SK-N-SH (cell line): ENCODE results near the gene AGXT.

Experiments
- GATA2 ChIP-seq: sonication (generic); formaldehyde crosslinking; IDR thresholded peaks from 2 replicates; pipeline ENCODE4 v1.5.0; 2020; ENCODE audit warnings: mild to moderate bottlenecking, missing genetic modification reagents
- JUND ChIP-seq: IDR thresholded peaks from 2 replicates; pipeline ENCODE4 v1.4.0; 2012
- SIN3A ChIP-seq: IDR thresholded peaks from 2 replicates; pipeline ENCODE4 v1.6.1; 2012; ENCODE audit warnings: low read depth, mild to moderate bottlenecking, low read length, moderate library complexity, borderline replicate concordance
- TCF12 ChIP-seq: IDR thresholded peaks from 2 replicates; pipeline ENCODE4 v1.4.0; 2012
- TF ChIP-seq, protein P1 (sequence below): fragments of 200-600 bp; sonication (generic); IDR thresholded peaks from 2 replicates; pipeline ENCODE4 v1.6.1; 2017; ENCODE audit warnings: antibody characterized with exemption, mild to moderate bottlenecking, moderate library complexity
- TF ChIP-seq, protein P2 (sequence below): IDR thresholded peaks from 2 replicates; pipeline ENCODE4 v1.4.0; 2012; ENCODE audit warnings: low read depth

DNA sequence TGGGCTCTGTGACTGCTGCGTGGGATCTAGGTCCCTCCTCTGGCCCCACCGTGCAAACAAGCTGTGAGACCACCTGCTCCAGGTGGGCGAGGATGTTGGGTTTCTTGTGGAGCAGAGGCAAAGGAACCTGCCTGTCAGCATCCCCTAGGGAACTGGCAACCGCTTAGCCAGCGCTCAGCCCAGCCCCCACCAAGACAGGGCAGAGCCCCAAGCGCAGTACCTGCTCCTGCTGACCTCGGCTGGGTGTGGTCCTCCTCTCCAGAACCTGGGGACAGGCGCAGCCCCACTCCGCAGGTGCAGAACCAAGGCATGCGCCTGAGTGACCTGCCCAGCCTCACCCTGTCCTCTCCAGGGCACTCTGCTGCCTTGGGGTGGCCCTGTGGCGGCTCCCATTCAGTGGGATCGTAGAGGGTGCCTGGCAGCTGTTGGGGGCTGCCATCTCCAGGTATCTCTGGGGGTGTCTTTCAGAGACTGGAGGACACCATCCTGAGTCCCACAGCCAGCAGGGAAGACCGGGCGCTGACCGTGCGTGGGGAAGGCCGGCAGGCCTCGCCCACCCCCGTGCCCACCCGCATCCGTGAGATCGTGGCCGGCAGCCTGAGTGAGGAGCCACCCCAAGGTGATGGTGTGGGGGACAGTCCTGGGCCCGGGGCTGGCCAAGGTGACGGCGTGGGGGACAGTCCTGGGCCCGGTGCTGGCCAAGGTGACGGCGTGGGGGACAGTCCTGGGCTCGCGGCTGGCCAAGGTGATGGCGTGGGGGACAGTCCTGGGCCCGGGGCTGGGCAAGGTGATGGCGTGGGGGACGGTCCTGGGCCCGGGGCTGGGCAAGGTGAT, 49.9 kb downstream of the AGXT start:
- no peak for TF ChIP-seq JUND
- TF ChIP-seq GATA2 (CRISPR knock-in tag), result no peak
- TF ChIP-seq, protein P1, sequence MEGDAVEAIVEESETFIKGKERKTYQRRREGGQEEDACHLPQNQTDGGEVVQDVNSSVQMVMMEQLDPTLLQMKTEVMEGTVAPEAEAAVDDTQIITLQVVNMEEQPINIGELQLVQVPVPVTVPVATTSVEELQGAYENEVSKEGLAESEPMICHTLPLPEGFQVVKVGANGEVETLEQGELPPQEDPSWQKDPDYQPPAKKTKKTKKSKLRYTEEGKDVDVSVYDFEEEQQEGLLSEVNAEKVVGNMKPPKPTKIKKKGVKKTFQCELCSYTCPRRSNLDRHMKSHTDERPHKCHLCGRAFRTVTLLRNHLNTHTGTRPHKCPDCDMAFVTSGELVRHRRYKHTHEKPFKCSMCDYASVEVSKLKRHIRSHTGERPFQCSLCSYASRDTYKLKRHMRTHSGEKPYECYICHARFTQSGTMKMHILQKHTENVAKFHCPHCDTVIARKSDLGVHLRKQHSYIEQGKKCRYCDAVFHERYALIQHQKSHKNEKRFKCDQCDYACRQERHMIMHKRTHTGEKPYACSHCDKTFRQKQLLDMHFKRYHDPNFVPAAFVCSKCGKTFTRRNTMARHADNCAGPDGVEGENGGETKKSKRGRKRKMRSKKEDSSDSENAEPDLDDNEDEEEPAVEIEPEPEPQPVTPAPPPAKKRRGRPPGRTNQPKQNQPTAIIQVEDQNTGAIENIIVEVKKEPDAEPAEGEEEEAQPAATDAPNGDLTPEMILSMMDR, result no peak
- TF ChIP-seq SIN3A, result no peak
- TF ChIP-seq, protein P2, sequence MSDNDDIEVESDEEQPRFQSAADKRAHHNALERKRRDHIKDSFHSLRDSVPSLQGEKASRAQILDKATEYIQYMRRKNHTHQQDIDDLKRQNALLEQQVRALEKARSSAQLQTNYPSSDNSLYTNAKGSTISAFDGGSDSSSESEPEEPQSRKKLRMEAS, result no peak
- no peak for TF ChIP-seq TCF12
